HepG2 (cell line): ENCODE data around the gene GMPPA. TPM values are rescaled to one million over a fixed set of nuclear protein-coding genes. Genes with fewer than 3 reads are reported as not detected.
A peak's percentile ranks its signal among the peaks of the same experiment; 100 is the strongest.

Experiments
- DR1 ChIP-seq: sonication (generic); formaldehyde crosslinking; IDR thresholded peaks from 2 replicates; pipeline ENCODE4 v1.8.0; 2021; ENCODE audit warnings: mild to moderate bottlenecking, missing genetic modification reagents, inconsistent platforms
- HOXA7 ChIP-seq: sonication (generic); formaldehyde crosslinking; IDR thresholded peaks from 2 replicates; pipeline ENCODE4 v1.8.1; 2022; ENCODE audit warnings: mild to moderate bottlenecking, missing genetic modification reagents, moderate library complexity
- KLF6 ChIP-seq: IDR thresholded peaks from 2 replicates; pipeline ENCODE4 v1.8.0; 2016; ENCODE audit warnings: missing biosample characterization, missing genetic modification reagents
- MTF2 ChIP-seq: sonication (generic); formaldehyde crosslinking; IDR thresholded peaks from 2 replicates; pipeline ENCODE4 v1.5.0; 2020; ENCODE audit warnings: missing genetic modification reagents, borderline replicate concordance
- NPAS2 ChIP-seq: sonication (generic); formaldehyde crosslinking; IDR thresholded peaks from 2 replicates; pipeline ENCODE4 v1.8.0; 2022; ENCODE audit warnings: mild to moderate bottlenecking, missing genetic modification reagents, borderline replicate concordance
- NR2F2 ChIP-seq: IDR thresholded peaks from 2 replicates; pipeline ENCODE4 v1.6.1; 2012; ENCODE audit warnings: low read depth, inconsistent platforms, borderline replicate concordance
- RBFOX2 ChIP-seq: fragments of 200-400 bp; formaldehyde crosslinking; IDR thresholded peaks from 2 replicates; pipeline ENCODE4 v1.6.1; 2017; ENCODE audit warnings: low read depth, mild to moderate bottlenecking, low read length
- RCOR2 ChIP-seq: IDR thresholded peaks from 2 replicates; pipeline ENCODE4 v1.6.1; 2016; ENCODE audit warnings: missing biosample characterization, missing genetic modification reagents
- SP2 ChIP-seq: sonication (generic); formaldehyde crosslinking; IDR thresholded peaks from 2 replicates; pipeline ENCODE4 v1.5.1; 2020; ENCODE audit warnings: mild to moderate bottlenecking, missing genetic modification reagents
- SP4 ChIP-seq: sonication (generic); formaldehyde crosslinking; IDR thresholded peaks from 2 replicates; pipeline ENCODE4 v1.8.1; 2023; ENCODE audit warnings: mild to moderate bottlenecking, missing genetic modification reagents
- SRSF4 ChIP-seq: fragments of 200-400 bp; formaldehyde crosslinking; IDR thresholded peaks from one replicate; pipeline ENCODE4 v1.6.1; 2018; ENCODE audit warnings: mild to moderate bottlenecking, low read depth, low read length, moderate library complexity; ENCODE audit not compliant: poor library complexity, severe bottlenecking
- TBP ChIP-seq: sonication (generic); formaldehyde crosslinking; IDR thresholded peaks from 2 replicates; pipeline ENCODE4 v1.5.0; 2020; ENCODE audit warnings: missing genetic modification reagents
- ZBTB7A ChIP-seq: sonication (generic); formaldehyde crosslinking; IDR thresholded peaks from 2 replicates; pipeline ENCODE4 v1.8.0; 2022; ENCODE audit warnings: mild to moderate bottlenecking, missing genetic modification reagents
- ZIK1 ChIP-seq: sonication (generic); formaldehyde crosslinking; IDR thresholded peaks from 2 replicates; pipeline ENCODE4 v1.5.0; 2020; ENCODE audit warnings: mild to moderate bottlenecking, low read depth, missing genetic modification reagents, borderline replicate concordance
- ZNF12 ChIP-seq: sonication (generic); formaldehyde crosslinking; IDR thresholded peaks from 2 replicates; pipeline ENCODE4 v1.5.0; 2020; ENCODE audit warnings: missing genetic modification reagents
- ZNF121 ChIP-seq: sonication (generic); formaldehyde crosslinking; IDR thresholded peaks from 2 replicates; pipeline ENCODE4 v1.5.0; 2020; ENCODE audit warnings: mild to moderate bottlenecking, missing genetic modification reagents
- ZNF136 ChIP-seq: sonication (generic); formaldehyde crosslinking; IDR thresholded peaks from 2 replicates; pipeline ENCODE4 v1.8.1; 2022; ENCODE audit warnings: low read depth, mild to moderate bottlenecking, moderate library complexity, missing genetic modification reagents
- ZNF367 ChIP-seq: sonication (generic); formaldehyde crosslinking; IDR thresholded peaks from 2 replicates; pipeline ENCODE4 v1.4.0; 2020; ENCODE audit warnings: missing genetic modification reagents, borderline replicate concordance
- polyA plus RNA-seq, 8 experiments: library from polyadenylated mRNA; depleted of rRNA in 3 of 8; stranded (reverse) in 7 of 8; unstranded in 1 of 8; fragments of >200 nt; fragmentation: Illumina TruSeq in 4 of 8; extraction: Trizol in 4 of 8; gene quantifications; 2 replicates each; pipeline versions ENCODE4 v1.2.1 to v1.2.3, GENCODE V29; 2011 to 2016; ENCODE audit warnings: low read depth in 4 of 8, missing spikeins in 1 of 8, mixed read lengths in 1 of 8; ENCODE audit not compliant: insufficient read depth in 1 of 8
- total RNA-seq, 5 experiments: library from RNA; depleted of rRNA; stranded (reverse); fragments of >200 nt; fragmentation: Illumina TruSeq; extraction: Trizol; gene quantifications; 2 replicates each; pipeline ENCODE4 v1.2.3, GENCODE V29; 2016; ENCODE audit warnings: low read depth in 1 of 5
- TF ChIP-seq, protein P1 (sequence below): sonication (generic); formaldehyde crosslinking; IDR thresholded peaks from 2 replicates; pipeline ENCODE4 v1.4.0; 2020; ENCODE audit warnings: missing genetic modification reagents
- TF ChIP-seq, protein P2 (sequence below): sonication (generic); formaldehyde crosslinking; IDR thresholded peaks from 2 replicates; pipeline ENCODE4 v1.5.0; 2020; ENCODE audit warnings: missing genetic modification reagents
- TF ChIP-seq, protein P3 (sequence below): sonication (generic); formaldehyde crosslinking; conservative IDR thresholded peaks from 2 replicates; pipeline ENCODE4 v1.8.0; 2022; ENCODE audit warnings: low read depth, missing genetic modification reagents
- TF ChIP-seq, protein P4 (sequence below): sonication (generic); formaldehyde crosslinking; IDR thresholded peaks from 2 replicates; pipeline ENCODE4 v1.8.1; 2023; ENCODE audit warnings: missing genetic modification reagents, inconsistent platforms, borderline replicate concordance

GMPPA gene
- total and polyA plus RNA-seq, 2 of the 13 experiments (the other 11 are each of a cell fraction or from before 2014, with no cell fraction given) = 81.1 to 106 TPM

DNA sequence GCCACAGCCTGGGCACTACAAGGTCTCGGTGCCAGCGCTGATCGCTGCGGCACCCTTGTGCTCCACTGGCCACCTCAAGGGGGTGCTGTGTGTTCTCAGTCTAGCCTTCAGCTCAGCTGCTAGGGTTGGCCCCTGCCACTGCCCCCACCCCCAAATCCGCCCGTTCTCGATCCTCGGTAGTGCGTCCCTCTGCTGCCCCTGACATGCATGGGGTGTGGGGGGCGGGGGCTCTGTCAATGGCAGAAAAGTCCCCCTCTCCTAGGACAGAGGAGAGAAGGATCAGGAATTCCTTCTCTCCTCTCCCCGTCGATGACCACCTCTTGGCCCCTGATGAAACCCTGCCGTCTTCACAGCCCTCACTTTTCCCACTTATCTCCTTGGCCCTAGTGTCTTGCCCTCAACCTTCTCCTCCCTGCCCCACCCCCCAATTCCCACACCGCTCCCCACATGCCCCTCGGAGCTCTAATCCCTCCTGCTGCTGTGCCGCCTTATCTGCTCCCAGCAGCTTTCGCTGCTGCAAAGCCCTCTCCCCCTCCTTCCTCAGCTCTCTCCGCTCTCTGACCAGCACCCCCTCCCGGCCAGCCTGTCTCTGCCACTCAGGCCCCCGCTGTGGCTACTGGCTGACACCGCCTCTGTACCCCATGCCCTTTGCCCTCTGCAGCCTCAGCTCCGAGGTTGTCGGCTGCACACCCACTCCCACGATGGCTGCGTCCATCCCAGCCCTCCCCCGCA is 11.3 kb downstream of the GMPPA start (continued):
- TF ChIP-seq ZIK1 (CRISPR knock-in tag) (no peak), DR1 (CRISPR knock-in tag) (no peak), NPAS2 (CRISPR knock-in tag) (no peak), ZNF121 (no peak), SRSF4 (no peak), KLF6 (CRISPR knock-in tag) (no peak), TBP (CRISPR knock-in tag) (no peak), RCOR2 (CRISPR knock-in tag) (no peak), ZNF367 (CRISPR knock-in tag) (no peak), ZNF12 (CRISPR knock-in tag) (no peak), MTF2 (CRISPR knock-in tag) (peak; percentile 90; the same call in 1 of the 2 replicates), SP4 (CRISPR knock-in tag) (no peak), ZBTB7A (CRISPR knock-in tag) (peak; percentile 20; the same call in 1 of the 2 replicates), RBFOX2 (no peak), SP2 (CRISPR knock-in tag) (no peak), NR2F2 (no peak; the same call in 1 of the 2 replicates), ZNF136 (CRISPR knock-in tag) (no peak), HOXA7 (CRISPR knock-in tag) (no peak)
- TF ChIP-seq, protein P1, sequence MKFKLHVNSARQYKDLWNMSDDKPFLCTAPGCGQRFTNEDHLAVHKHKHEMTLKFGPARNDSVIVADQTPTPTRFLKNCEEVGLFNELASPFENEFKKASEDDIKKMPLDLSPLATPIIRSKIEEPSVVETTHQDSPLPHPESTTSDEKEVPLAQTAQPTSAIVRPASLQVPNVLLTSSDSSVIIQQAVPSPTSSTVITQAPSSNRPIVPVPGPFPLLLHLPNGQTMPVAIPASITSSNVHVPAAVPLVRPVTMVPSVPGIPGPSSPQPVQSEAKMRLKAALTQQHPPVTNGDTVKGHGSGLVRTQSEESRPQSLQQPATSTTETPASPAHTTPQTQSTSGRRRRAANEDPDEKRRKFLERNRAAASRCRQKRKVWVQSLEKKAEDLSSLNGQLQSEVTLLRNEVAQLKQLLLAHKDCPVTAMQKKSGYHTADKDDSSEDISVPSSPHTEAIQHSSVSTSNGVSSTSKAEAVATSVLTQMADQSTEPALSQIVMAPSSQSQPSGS (CRISPR knock-in tag) = no peak
- TF ChIP-seq, protein P2, sequence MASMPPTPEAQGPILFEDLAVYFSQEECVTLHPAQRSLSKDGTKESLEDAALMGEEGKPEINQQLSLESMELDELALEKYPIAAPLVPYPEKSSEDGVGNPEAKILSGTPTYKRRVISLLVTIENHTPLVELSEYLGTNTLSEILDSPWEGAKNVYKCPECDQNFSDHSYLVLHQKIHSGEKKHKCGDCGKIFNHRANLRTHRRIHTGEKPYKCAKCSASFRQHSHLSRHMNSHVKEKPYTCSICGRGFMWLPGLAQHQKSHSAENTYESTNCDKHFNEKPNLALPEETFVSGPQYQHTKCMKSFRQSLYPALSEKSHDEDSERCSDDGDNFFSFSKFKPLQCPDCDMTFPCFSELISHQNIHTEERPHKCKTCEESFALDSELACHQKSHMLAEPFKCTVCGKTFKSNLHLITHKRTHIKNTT = no peak
- TF ChIP-seq, protein P3, sequence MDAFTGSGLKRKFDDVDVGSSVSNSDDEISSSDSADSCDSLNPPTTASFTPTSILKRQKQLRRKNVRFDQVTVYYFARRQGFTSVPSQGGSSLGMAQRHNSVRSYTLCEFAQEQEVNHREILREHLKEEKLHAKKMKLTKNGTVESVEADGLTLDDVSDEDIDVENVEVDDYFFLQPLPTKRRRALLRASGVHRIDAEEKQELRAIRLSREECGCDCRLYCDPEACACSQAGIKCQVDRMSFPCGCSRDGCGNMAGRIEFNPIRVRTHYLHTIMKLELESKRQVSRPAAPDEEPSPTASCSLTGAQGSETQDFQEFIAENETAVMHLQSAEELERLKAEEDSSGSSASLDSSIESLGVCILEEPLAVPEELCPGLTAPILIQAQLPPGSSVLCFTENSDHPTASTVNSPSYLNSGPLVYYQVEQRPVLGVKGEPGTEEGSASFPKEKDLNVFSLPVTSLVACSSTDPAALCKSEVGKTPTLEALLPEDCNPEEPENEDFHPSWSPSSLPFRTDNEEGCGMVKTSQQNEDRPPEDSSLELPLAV (CRISPR knock-in tag) = no peak
- TF ChIP-seq, protein P4, sequence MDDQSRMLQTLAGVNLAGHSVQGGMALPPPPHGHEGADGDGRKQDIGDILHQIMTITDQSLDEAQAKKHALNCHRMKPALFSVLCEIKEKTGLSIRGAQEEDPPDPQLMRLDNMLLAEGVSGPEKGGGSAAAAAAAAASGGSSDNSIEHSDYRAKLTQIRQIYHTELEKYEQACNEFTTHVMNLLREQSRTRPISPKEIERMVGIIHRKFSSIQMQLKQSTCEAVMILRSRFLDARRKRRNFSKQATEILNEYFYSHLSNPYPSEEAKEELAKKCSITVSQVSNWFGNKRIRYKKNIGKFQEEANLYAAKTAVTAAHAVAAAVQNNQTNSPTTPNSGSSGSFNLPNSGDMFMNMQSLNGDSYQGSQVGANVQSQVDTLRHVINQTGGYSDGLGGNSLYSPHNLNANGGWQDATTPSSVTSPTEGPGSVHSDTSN (CRISPR knock-in tag) = no peak
